ENCODE data around the gene ZAR1L. TPM values are rescaled to one million over a fixed set of nuclear protein-coding genes. Genes with fewer than 3 reads are reported as not detected.

Gene ZAR1L
- total and polyA plus RNA-seq, 9 of the 15 experiments (the other 6 are each of a cell fraction or from before 2014, with no cell fraction given), result not detected

DNA sequence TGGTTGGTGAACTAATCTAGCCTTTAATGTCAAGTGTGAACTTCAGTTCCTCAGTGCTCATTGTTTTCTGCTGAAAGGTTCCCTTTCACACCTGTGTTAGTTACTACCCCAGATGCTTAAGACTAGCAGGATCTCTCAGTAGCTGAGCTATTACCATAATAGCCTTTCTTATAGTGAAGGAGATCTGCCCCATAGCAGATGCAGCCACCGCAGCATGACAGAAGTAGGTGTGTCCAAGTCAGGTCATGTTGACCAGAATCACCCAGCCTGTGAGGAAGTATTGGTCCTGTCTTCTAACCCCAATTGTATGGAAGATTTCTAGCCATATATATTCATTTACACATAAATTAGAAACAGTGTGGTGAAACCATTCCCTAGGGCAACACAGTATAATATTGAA lies 37.3 kb downstream of the ZAR1L start:
- POLR2A ChIA-PET, result no interaction called here
- TF ChIP-seq NR3C1 (CRISPR knock-in tag; IDR thresholded peaks at IDR 0.05) (no peak), C11orf30 (IDR thresholded peaks at IDR 0.05; ENCODE audit: low read depth) (no peak), ZNF696 (CRISPR knock-in tag; conservative IDR thresholded peaks at IDR 0.05) (no peak), MCM2 (IDR thresholded peaks at IDR 0.05; ENCODE audit: low read depth) (no peak), RBM22 (IDR thresholded peaks at IDR 0.05; ENCODE audit: low read depth, low read length, poor library complexity, severe bottlenecking) (no peak), ZNF282 (CRISPR knock-in tag; IDR thresholded peaks at IDR 0.05) (no peak), SNIP1 (IDR thresholded peaks at IDR 0.05; ENCODE audit: low read depth) (no peak), BHLHE40 (IDR thresholded peaks at IDR 0.05; ENCODE audit: low read length) (no peak), ZNF551 (CRISPR knock-in tag; IDR thresholded peaks at IDR 0.05) (no peak), KLF6 (CRISPR knock-in tag; IDR thresholded peaks at IDR 0.05; ENCODE audit: borderline replicate concordance) (no peak), ZNF12 (CRISPR knock-in tag; IDR thresholded peaks at IDR 0.05) (no peak), ETV1 (tag; conservative IDR thresholded peaks at IDR 0.05; ENCODE audit: low read depth) (no peak), ZNF134 (CRISPR knock-in tag; conservative IDR thresholded peaks at IDR 0.05) (no peak), JUN (IDR thresholded peaks at IDR 0.05; ENCODE audit: borderline replicate concordance, low read depth, low read length) (no peak), JUN (CRISPR knock-in tag; IDR thresholded peaks at IDR 0.05; ENCODE audit: borderline replicate concordance) (no peak), ZNF212 (CRISPR knock-in tag; IDR thresholded peaks at IDR 0.05) (no peak), POLR3A (IDR thresholded peaks at IDR 0.05; ENCODE audit: borderline replicate concordance, extremely low read depth, insufficient read depth, insufficient read length) (no peak)
- TF ChIP-seq, protein P1, sequence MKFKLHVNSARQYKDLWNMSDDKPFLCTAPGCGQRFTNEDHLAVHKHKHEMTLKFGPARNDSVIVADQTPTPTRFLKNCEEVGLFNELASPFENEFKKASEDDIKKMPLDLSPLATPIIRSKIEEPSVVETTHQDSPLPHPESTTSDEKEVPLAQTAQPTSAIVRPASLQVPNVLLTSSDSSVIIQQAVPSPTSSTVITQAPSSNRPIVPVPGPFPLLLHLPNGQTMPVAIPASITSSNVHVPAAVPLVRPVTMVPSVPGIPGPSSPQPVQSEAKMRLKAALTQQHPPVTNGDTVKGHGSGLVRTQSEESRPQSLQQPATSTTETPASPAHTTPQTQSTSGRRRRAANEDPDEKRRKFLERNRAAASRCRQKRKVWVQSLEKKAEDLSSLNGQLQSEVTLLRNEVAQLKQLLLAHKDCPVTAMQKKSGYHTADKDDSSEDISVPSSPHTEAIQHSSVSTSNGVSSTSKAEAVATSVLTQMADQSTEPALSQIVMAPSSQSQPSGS (CRISPR knock-in tag; IDR thresholded peaks at IDR 0.05), result no peak

More for the DNA sequence above, 37.3 kb downstream of the ZAR1L start:
- no peaks in the 10 kb centered on the region for H3K9me3 ChIP-seq (replicated peaks; ENCODE audit: control insufficient read depth, insufficient read depth, low read depth, low read length)
- DNase-seq (ENCODE audit: extremely low read depth in 1 of 4, low spot score in 3 of 4), result no peak
- in situ Hi-C loops (cut with MboI), result no loop called here
- H3K4me2 ChIP-seq (ENCODE audit: insufficient read depth, low read length), result no peak overlapping the region
- CTCF ChIA-PET (ENCODE audit: low intra/inter-chr PET ratio), result no interaction called here
- intact Hi-C loops (cut with micrococcal nuclease), result no loop called here
- WGBS (ENCODE audit: insufficient coverage, low coverage, missing lambda C conversion rate), result 0% methylated on average over 1 of the region's 1 CpG
- H3K27ac ChIP-seq (ENCODE audit: extremely low read depth, low read depth, low read length), result no peak overlapping the region
- no peaks in the 10 kb centered on the region for H4K20me1 ChIP-seq (replicated peaks; ENCODE audit: control insufficient read depth, insufficient read depth, low read length)
- ATAC-seq, result no peak
- H3K9ac ChIP-seq (ENCODE audit: insufficient read depth in 1 of 2, low read depth in 2 of 2, low read length in 2 of 2), result no peak overlapping the region
- H3K4me1 ChIP-seq (replicated peaks in 1 of 2; ENCODE audit: control insufficient read depth in 2 of 2, insufficient read depth in 2 of 2, low read length in 2 of 2), result no peaks in the 10 kb centered on the region
- no peak for FAIRE-seq
- H3K79me2 ChIP-seq (ENCODE audit: control insufficient read depth, insufficient read depth, low read length), result no peaks in the 10 kb centered on the region
- no peak overlapping the region for H2AFZ ChIP-seq (ENCODE audit: low read depth, low read length)
- H3K27me3 ChIP-seq (ENCODE audit: control insufficient read depth in 2 of 2, insufficient read depth in 2 of 2, low read length in 2 of 2), result peaks cover 3 to 11% of the 10 kb centered on the region in 2 experiments; a peak in 4 of 5 replicates
- H3K9me1 ChIP-seq (ENCODE audit: control insufficient read depth, insufficient read depth, low read length), result no peaks in the 10 kb centered on the region
- no peaks in the 10 kb centered on the region for H3K36me3 ChIP-seq (ENCODE audit: control insufficient read depth, insufficient read depth, low read length)
- no TSS peak for BruUV-seq (replicated peaks)
- H3K4me3 ChIP-seq, result no peak overlapping the region

All from K562 (cell line).